Left renal pelvis (tissue), 4 donors: ENCODE results near the gene TMEFF2. TPM values are rescaled to one million over a fixed set of nuclear protein-coding genes. Genes with fewer than 3 reads are reported as not detected.
"Not testable (repeated sequence)": the region's sequence is repeated elsewhere in the genome, so short reads cannot be mapped to it uniquely, and the experiment has no call there.

Experiments
- DNase-seq, 4 donors: peaks; one replicate each; pipeline ENCODE4 v3.0.0-alpha.2; 2013; ENCODE audit warnings: low read depth in 4 of 4, low spot score in 3 of 4
- polyA plus RNA-seq, 4 donors: library from polyadenylated mRNA; unstranded; fragments of 120-200 nt; gene quantifications; one replicate each; pipeline ENCODE4 v1.2.1, GENCODE V29; 2013; ENCODE audit not compliant: insufficient read length in 4 of 4

The TMEFF2 gene
- polyA plus RNA-seq, 4 donors = 5.7 to 20.9 (median 11.2) TPM

GRCh38 chr2:191941376-191941929, 253.3 kb downstream of the TMEFF2 start:
- DNase-seq = no peak

- no peak for DNase-seq
These were observed 256.0 kb downstream of the TMEFF2 start for GRCh38 chr2:191938779-191939178.

GRCh38 chr2:191936882-191937405, 257.8 kb downstream of the TMEFF2 start:
- DNase-seq = no peak

GRCh38 chr2:191935247-191935646, 259.5 kb downstream of the TMEFF2 start:
- DNase-seq = no peak

GRCh38 chr2:191933307-191934105, 261.2 kb downstream of the TMEFF2 start:
- no peak for DNase-seq

- DNase-seq = no peak
These were observed 262.4 kb downstream of the TMEFF2 start for GRCh38 chr2:191932286-191932685.

- DNase-seq = no peak
These were observed 263.4 kb downstream of the TMEFF2 start for GRCh38 chr2:191931329-191931728.

DNA sequence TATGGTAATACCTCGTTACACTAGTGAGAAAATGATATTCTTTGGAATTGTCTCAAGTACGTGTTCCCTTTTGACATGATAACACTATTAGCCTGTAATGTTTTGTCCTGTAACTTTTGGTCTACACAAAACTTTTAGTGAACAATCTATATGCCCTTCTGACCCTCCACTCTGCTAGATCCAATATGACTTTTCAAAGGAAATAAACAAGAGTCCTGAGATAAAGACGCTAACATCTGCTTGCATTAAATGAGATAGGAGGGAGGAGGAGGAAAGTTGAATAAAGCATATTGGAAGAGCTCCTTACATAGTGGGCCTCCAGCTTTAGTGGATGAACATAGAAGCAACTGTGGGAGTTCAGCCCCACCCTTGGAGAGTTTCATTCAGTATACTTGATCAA, 264.5 kb downstream of the TMEFF2 start:
- no peak for DNase-seq

GRCh38 chr2:191929288-191929687, 265.4 kb downstream of the TMEFF2 start:
- DNase-seq = no peak

GRCh38 chr2:191927991-191928390, 266.7 kb downstream of the TMEFF2 start:
- DNase-seq = no peak

DNA sequence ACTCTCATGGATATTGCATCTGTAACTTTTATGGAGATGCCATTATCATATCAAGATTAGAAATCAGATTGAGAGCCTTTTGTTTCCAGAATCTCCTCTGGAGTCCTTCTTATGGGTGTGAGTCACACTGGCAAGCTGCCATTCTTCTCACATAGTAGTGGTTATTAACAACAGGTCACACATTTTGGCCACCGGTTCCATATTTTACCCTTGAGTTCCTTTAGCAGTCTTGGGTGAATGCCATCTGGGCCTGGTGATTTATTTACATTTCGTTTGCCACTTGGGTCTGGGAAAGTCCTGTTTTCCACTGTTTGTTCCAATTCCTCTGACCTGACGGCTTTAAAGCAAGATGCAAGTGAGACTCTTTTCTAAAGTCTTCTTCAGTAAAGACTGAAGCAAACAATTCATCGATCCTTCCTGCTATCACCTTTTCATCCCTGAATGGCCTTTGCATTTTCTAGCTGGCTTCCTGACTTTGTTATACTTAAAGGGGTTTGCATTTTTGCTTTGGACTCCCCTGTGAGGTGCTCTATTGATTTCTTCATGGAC, 267.3 kb downstream of the TMEFF2 start:
- peak in 1 of 4 donors; percentile 22 for DNase-seq

DNA sequence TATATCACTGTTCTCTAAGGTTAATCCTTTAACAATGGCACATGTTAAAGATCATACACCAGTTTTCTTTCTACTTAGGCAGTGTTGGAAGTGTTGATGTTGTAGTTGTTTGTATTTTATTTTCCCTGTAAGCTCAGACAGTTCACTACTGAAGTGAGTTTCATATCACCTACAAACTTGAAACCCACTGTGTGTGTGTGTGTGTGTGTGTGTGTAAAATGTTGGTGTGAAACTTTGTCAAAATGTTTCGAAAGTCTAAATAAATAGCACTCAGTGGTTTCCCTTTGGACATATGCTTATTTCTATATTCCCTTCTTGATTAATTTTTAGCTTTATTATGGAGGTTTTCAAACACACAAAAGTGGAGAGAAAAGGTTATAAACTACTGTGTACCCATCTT, 268.1 kb downstream of the TMEFF2 start:
- no peak for DNase-seq

- DNase-seq = no peak
These were observed 271.1 kb downstream of the TMEFF2 start for GRCh38 chr2:191923652-191923997.

- DNase-seq = no peak
These were observed 271.7 kb downstream of the TMEFF2 start for GRCh38 chr2:191922736-191923651.

- DNase-seq = not testable (repeated sequence)
These were observed 273.1 kb downstream of the TMEFF2 start for GRCh38 chr2:191921650-191922049.

DNA sequence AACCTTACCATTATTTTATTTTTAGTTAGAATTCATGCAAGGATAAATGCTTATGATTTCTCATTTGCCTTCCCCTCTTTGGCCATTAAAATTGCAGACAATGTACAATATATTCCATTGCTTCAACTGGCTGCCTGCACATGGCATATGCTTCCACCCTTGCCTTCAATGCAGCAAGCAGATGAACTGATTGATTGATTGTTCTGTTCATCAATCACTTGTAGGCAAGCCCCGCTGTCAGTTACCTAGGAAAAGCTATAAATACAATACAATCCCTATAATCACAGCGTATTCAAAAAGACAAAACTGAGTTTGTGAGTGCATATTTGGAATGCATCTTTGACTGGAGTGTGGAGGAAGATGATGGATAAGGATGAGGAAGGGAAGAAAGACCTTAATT, 274.2 kb downstream of the TMEFF2 start:
- DNase-seq = no peak

DNA sequence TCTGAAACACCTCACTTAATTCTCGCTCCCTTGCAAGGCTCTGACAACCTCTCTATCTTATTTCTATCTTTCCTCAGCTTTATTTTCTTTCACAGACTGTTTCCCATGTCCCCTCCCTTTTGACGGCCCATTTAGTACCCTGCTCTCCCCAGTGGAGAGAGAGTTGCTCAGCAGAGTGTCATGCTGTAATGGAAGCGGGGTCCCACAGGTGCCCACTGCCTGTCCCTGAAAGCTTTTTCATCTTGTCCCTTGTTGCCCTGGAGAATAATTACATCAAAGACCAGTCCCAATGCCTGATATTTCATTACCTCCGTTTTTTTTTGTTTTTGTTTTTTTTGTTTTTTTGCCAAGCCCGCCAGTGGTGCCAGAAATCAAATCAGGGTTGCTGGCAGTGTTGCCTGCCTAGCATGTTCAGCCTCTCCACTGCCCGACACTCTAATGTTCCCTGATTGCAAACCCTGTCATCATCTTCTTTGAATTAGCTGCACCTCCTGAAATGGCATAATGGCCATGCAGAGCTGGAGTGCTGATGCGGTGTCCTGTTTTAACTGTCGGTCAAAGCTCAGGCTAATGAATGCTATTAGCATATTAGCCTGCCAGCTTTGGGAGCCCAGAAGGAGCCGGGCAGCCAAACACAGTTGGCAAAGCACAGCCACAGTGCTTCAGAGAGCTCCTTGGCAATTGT, 276.6 kb downstream of the TMEFF2 start:
- no peak for DNase-seq

GRCh38 chr2:191917430-191917881, 277.3 kb downstream of the TMEFF2 start:
- no peak for DNase-seq

GRCh38 chr2:191916826-191917225, 277.9 kb downstream of the TMEFF2 start:
- no peak for DNase-seq

DNA sequence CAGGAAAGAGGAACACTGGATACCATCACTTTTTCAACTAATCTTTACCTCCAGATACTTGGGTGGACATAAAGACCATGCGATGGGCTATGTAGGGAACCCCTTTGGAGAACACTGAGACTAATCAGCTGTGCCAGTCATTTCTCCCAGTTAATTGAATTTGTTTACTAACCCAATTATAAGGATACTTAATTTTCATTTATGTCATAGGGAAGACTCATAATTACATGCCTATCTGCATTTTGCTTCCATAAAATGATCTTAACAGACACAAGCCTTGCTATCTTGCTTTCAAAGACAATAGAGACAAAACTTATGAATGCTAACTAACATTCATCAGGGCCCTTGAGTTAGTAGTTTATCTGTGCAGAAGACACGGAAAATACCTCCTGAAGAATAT, 279.0 kb downstream of the TMEFF2 start:
- DNase-seq = no peak
